ENCODE results near the gene NID2. TPM values are rescaled to one million over a fixed set of nuclear protein-coding genes. Genes with fewer than 3 reads are reported as not detected.

Gene NID2
- total and polyA plus RNA-seq, 2 experiments from 2014 or later = 179 to 538 TPM

- H3K36me3 ChIP-seq = peaks cover 37% of the 10 kb centered on the region
- TF ChIP-seq CTCF (IDR thresholded peaks at IDR 0.05; ENCODE audit: low read depth, low read length) = no peak
- H3K4me1 ChIP-seq (ENCODE audit: low read depth) = peaks cover 30% of the 10 kb centered on the region
- peak overlapping the region; percentile 83 for H3K27ac ChIP-seq
- DNase-seq (ENCODE audit: low read depth in 1 of 2, low spot score in 1 of 2) = peak in 1 of 2 donors; percentile 47
- no peaks in the 10 kb centered on the region for H3K27me3 ChIP-seq
- no peaks in the 10 kb centered on the region for H3K9me3 ChIP-seq (ENCODE audit: low read depth)
- no peak overlapping the region for H3K4me3 ChIP-seq
Measured at GRCh38 chr14:52026017-52026660, 42.7 kb downstream of the NID2 start.

GRCh38 chr14:52025310-52025709, 43.5 kb downstream of the NID2 start:
- H3K4me1 ChIP-seq (ENCODE audit: low read depth) = peaks cover 38% of the 10 kb centered on the region
- no peaks in the 10 kb centered on the region for H3K9me3 ChIP-seq (ENCODE audit: low read depth)
- H3K27me3 ChIP-seq = no peaks in the 10 kb centered on the region
- H3K4me3 ChIP-seq = no peak overlapping the region
- H3K27ac ChIP-seq = peak overlapping the region; percentile 83
- no peak for TF ChIP-seq CTCF (IDR thresholded peaks at IDR 0.05; ENCODE audit: low read depth, low read length)
- peak in 1 of 2 donors; percentile 95 for DNase-seq (ENCODE audit: low read depth in 1 of 2, low spot score in 1 of 2)
- peaks cover 31% of the 10 kb centered on the region for H3K36me3 ChIP-seq

- Histone ChIP-seq H3K4me1 (ENCODE audit: low read depth) (peaks cover 48% of the 10 kb centered on the region), H3K4me3 (no peak overlapping the region), H3K36me3 (peaks cover 39% of the 10 kb centered on the region), H3K27ac (no peak overlapping the region), H3K9me3 (ENCODE audit: low read depth) (no peaks in the 10 kb centered on the region), H3K27me3 (no peaks in the 10 kb centered on the region)
- DNase-seq (ENCODE audit: low read depth in 1 of 2, low spot score in 1 of 2) = peak in 1 of 2 donors; percentile 86
- TF ChIP-seq CTCF (IDR thresholded peaks at IDR 0.05; ENCODE audit: low read depth, low read length) = no peak
Measured at GRCh38 chr14:52023518-52023917, 45.3 kb downstream of the NID2 start.

- peaks cover 59% of the 10 kb centered on the region for H3K4me1 ChIP-seq (ENCODE audit: low read depth)
- TF ChIP-seq CTCF (IDR thresholded peaks at IDR 0.05; ENCODE audit: low read depth, low read length) = no peak
- peak overlapping the region; percentile 44 for H3K27ac ChIP-seq
- H3K4me3 ChIP-seq = no peak overlapping the region
- H3K36me3 ChIP-seq = peaks cover 34% of the 10 kb centered on the region
- no peaks in the 10 kb centered on the region for H3K9me3 ChIP-seq (ENCODE audit: low read depth)
- no peaks in the 10 kb centered on the region for H3K27me3 ChIP-seq
- DNase-seq (ENCODE audit: low read depth in 1 of 2, low spot score in 1 of 2) = no peak
Measured at GRCh38 chr14:52021957-52022600, 46.8 kb downstream of the NID2 start.

- DNase-seq (ENCODE audit: low read depth in 1 of 2, low spot score in 1 of 2) = peak in 1 of 2 donors; percentile 69
- H3K27me3 ChIP-seq = no peaks in the 10 kb centered on the region
- H3K4me1 ChIP-seq (ENCODE audit: low read depth) = peaks cover 63% of the 10 kb centered on the region
- H3K27ac ChIP-seq = peak overlapping the region; percentile 44
- TF ChIP-seq CTCF (IDR thresholded peaks at IDR 0.05; ENCODE audit: low read depth, low read length) = no peak
- H3K36me3 ChIP-seq = peaks cover 29% of the 10 kb centered on the region
- no peak overlapping the region for H3K4me3 ChIP-seq
- no peaks in the 10 kb centered on the region for H3K9me3 ChIP-seq (ENCODE audit: low read depth)
Measured at GRCh38 chr14:52020866-52021717, 47.8 kb downstream of the NID2 start.

Measured in cardiac muscle cell (in vitro differentiated cells and primary cell).